H1 (cell line): ENCODE data around the gene PSMB5. TPM values are rescaled to one million over a fixed set of nuclear protein-coding genes. Genes with fewer than 3 reads are reported as not detected.

Experiments used
- CTCF ChIA-PET: fragments of 300-600 bp; sonication (Branson Sonifier 250); formaldehyde crosslinking; loops from one replicate; lab custom pipeline; 2021; ENCODE audit not compliant: partially characterized antibody; lab: Charles Lee
- POLR2A ChIA-PET: fragments of 300-600 bp; sonication (Branson Sonifier 250); formaldehyde crosslinking; loops from one replicate; lab custom pipeline; 2021; ENCODE audit warnings: inconsistent platforms; ENCODE audit not compliant: partially characterized antibody; lab: Charles Lee
- DNase-seq, 2 experiments: peaks; one replicate each; pipeline versions ENCODE4 v3.0.0 to v3.0.0-alpha.2; 2010 to 2022; ENCODE audit warnings: low spot score in 2 of 2, low read depth in 1 of 2, mixed read lengths in 1 of 2
- FAIRE-seq: peaks from 2 replicates; lab custom pipeline; 2011; peaks lifted over from hg19 to GRCh38; lab: Jason Lieb, UNC
- H2AFZ ChIP-seq: 2 replicates; pipeline ENCODE4 v1.8.1; 2012; ENCODE audit warnings: low read length, inconsistent platforms
- H2AK5ac ChIP-seq: 2 replicates; pipeline ENCODE4 v1.6.1; 2013; ENCODE audit warnings: low read depth, low read length
- H2BK120ac ChIP-seq: replicated peaks from 2 replicates; pipeline ENCODE3; 2013; ENCODE audit warnings: low read depth, low read length, inconsistent platforms
- H2BK12ac ChIP-seq: 2 replicates; pipeline ENCODE4 v1.6.1; 2013; ENCODE audit warnings: low read depth, low read length
- H2BK15ac ChIP-seq: 2 replicates; pipeline ENCODE4 v1.6.1; 2013; ENCODE audit warnings: low read length
- H2BK20ac ChIP-seq: 2 replicates; pipeline ENCODE4 v1.6.1; 2013; ENCODE audit warnings: low read length
- H2BK5ac ChIP-seq: 2 replicates; pipeline ENCODE4 v1.6.1; 2013; ENCODE audit warnings: low read depth, low read length
- H3K14ac ChIP-seq: 2 replicates; pipeline ENCODE4 v1.6.1; 2013; ENCODE audit warnings: inconsistent platforms; ENCODE audit not compliant: insufficient read length
- H3K18ac ChIP-seq: 2 replicates; pipeline ENCODE4 v1.6.1; 2013; ENCODE audit warnings: low read length; ENCODE audit errors: extremely low read depth
- H3K23ac ChIP-seq: 2 replicates; pipeline ENCODE4 v1.6.1; 2013; ENCODE audit warnings: inconsistent platforms; ENCODE audit not compliant: insufficient read length
- H3K23me2 ChIP-seq: 2 replicates; pipeline ENCODE4 v1.6.1; 2013; ENCODE audit warnings: low read depth, low read length
- H3K27ac ChIP-seq: 2 replicates; pipeline ENCODE4 v1.6.1; 2011; ENCODE audit warnings: low read depth, low read length, inconsistent platforms
- H3K27me3 ChIP-seq, 4 experiments: replicated peaks in 1 of 4; 1 replicate in 1 of 4; 2 replicates in 3 of 4; pipeline versions ENCODE4 v1.6.1 to v1.8.1; 2011 to 2013; ENCODE audit warnings: low read length in 3 of 4, mild to moderate bottlenecking in 3 of 4, inconsistent platforms in 2 of 4, mixed read lengths in 2 of 4, moderate library complexity in 1 of 4; ENCODE audit not compliant: control insufficient read depth in 3 of 4, insufficient read depth in 3 of 4; ENCODE audit errors: extremely low read depth in 1 of 4
- H3K36me3 ChIP-seq, 4 experiments: 2 replicates each; pipeline versions ENCODE4 v1.6.1 to v1.8.1; 2011 to 2013; ENCODE audit warnings: mild to moderate bottlenecking in 4 of 4, low read length in 3 of 4, moderate library complexity in 2 of 4, control low read depth in 1 of 4, inconsistent platforms in 1 of 4; ENCODE audit not compliant: insufficient read depth in 4 of 4, control insufficient read depth in 2 of 4
- H3K4ac ChIP-seq: replicated peaks from 2 replicates; pipeline ENCODE3; 2013; ENCODE audit warnings: low read length, low read depth, mixed read lengths, inconsistent platforms; ENCODE audit not compliant: insufficient read length
- H3K4me1 ChIP-seq, 4 experiments: replicated peaks in 1 of 4; 1 replicate in 1 of 4; 2 replicates in 3 of 4; pipeline versions ENCODE4 v1.6.1 to v1.8.1; 2011 to 2013; ENCODE audit warnings: low read length in 3 of 4, inconsistent platforms in 2 of 4, mixed read lengths in 1 of 4; ENCODE audit not compliant: insufficient read depth in 4 of 4, control insufficient read depth in 3 of 4
- H3K4me2 ChIP-seq, 2 experiments: 2 replicates each; pipeline versions ENCODE4 v1.6.1 to v1.8.1; 2011 to 2013; ENCODE audit warnings: low read depth in 2 of 2, low read length in 2 of 2, control low read depth in 1 of 2, inconsistent platforms in 1 of 2, mild to moderate bottlenecking in 1 of 2; ENCODE audit not compliant: insufficient read depth in 1 of 2
- H3K4me3 ChIP-seq, 4 experiments: fragments of 200-600, 300-600 bp in 1 of 4; sonication (generic), shearing (Covaris generic), sonication (Bioruptor Twin) in 1 of 4; 2 replicates each; pipeline versions ENCODE4 v1.5.1 to v1.8.1; 2011 to 2016; ENCODE audit warnings: low read length in 4 of 4, low read depth in 3 of 4, control low read depth in 2 of 4, inconsistent platforms in 2 of 4, mild to moderate bottlenecking in 2 of 4, mixed read lengths in 1 of 4, moderate library complexity in 1 of 4; ENCODE audit not compliant: insufficient read depth in 2 of 4; ENCODE audit errors: extremely low read depth in 1 of 4
- H3K56ac ChIP-seq: replicated peaks from 2 replicates; pipeline ENCODE3; 2013; ENCODE audit warnings: low read depth, mild to moderate bottlenecking, mixed read lengths, low read length, inconsistent platforms; ENCODE audit not compliant: insufficient read length
- H3K79me1 ChIP-seq: 2 replicates; pipeline ENCODE4 v1.6.1; 2013; ENCODE audit warnings: low read depth, low read length, control low read depth
- H3K79me2 ChIP-seq, 2 experiments: 2 replicates each; pipeline versions ENCODE4 v1.6.1 to v1.8.1; 2012 to 2013; ENCODE audit warnings: low read length in 2 of 2, mild to moderate bottlenecking in 2 of 2, inconsistent platforms in 1 of 2; ENCODE audit not compliant: insufficient read depth in 2 of 2, control insufficient read depth in 1 of 2
- H3K9ac ChIP-seq, 4 experiments: replicated peaks in 1 of 4; 1 replicate in 1 of 4; 2 replicates in 3 of 4; pipeline versions ENCODE4 v1.6.1 to v1.8.1; 2011 to 2013; ENCODE audit warnings: low read depth in 3 of 4, low read length in 3 of 4, control low read depth in 2 of 4, mild to moderate bottlenecking in 2 of 4, moderate library complexity in 2 of 4, inconsistent platforms in 1 of 4; ENCODE audit errors: extremely low read depth in 1 of 4
- H3K9me3 ChIP-seq, 2 experiments: 2 replicates each; pipeline versions ENCODE4 v1.6.1 to v1.8.1; 2012 to 2013; ENCODE audit warnings: mild to moderate bottlenecking in 2 of 2, moderate library complexity in 2 of 2, control low read depth in 1 of 2, inconsistent platforms in 1 of 2, low read depth in 1 of 2, low read length in 1 of 2, mixed read lengths in 1 of 2; ENCODE audit not compliant: insufficient read depth in 2 of 2
- H4K20me1 ChIP-seq, 2 experiments: replicated peaks in 1 of 2; 2 replicates each; pipeline versions ENCODE3 to v1.8.1; 2011 to 2013; ENCODE audit warnings: inconsistent platforms in 2 of 2, low read length in 2 of 2, mild to moderate bottlenecking in 1 of 2; ENCODE audit not compliant: insufficient read depth in 2 of 2, control insufficient read depth in 1 of 2
- H4K5ac ChIP-seq: 2 replicates; pipeline ENCODE4 v1.6.1; 2013; ENCODE audit warnings: low read length, low read depth, mixed read lengths, inconsistent platforms; ENCODE audit not compliant: insufficient read length
- H4K8ac ChIP-seq: 2 replicates; pipeline ENCODE4 v1.8.0; 2013; ENCODE audit warnings: mild to moderate bottlenecking, moderate library complexity, low read length, inconsistent platforms; ENCODE audit not compliant: insufficient read depth; ENCODE audit errors: extremely low read depth
- H4K91ac ChIP-seq: replicated peaks from 2 replicates; pipeline ENCODE3; 2013; ENCODE audit warnings: low read length, mixed read lengths, inconsistent platforms; ENCODE audit not compliant: insufficient read length
- EZH2 ChIP-seq: fragments of 200-600 bp; sonication (generic); IDR thresholded peaks from 2 replicates; pipeline ENCODE4 v1.7.1; 2012; ENCODE audit warnings: low read depth, mild to moderate bottlenecking, moderate library complexity, low read length, inconsistent platforms; ENCODE audit not compliant: severe bottlenecking
- GTF2F1 ChIP-seq: IDR thresholded peaks from 2 replicates; pipeline ENCODE4 v1.6.1; 2012; ENCODE audit warnings: low read depth, low read length, improper control_type of control experiment, borderline replicate concordance
- SIN3A ChIP-seq, 2 experiments: IDR thresholded peaks in 1 of 2; conservative IDR thresholded peaks in 1 of 2; 2 replicates each; pipeline ENCODE4 v1.6.1; 2011 to 2012; ENCODE audit warnings: low read length in 2 of 2, improper control_type of control experiment in 1 of 2, low read depth in 1 of 2, mild to moderate bottlenecking in 1 of 2
- WGBS, 2 experiments: shearing (Covaris generic) in 1 of 2; methylation state at CpG; one replicate each; pipeline versions ENCODE4 v1.1.6 to v1.1.7; 2013 to 2015; ENCODE audit warnings: low lambda C conversion rate in 2 of 2, mixed read lengths in 2 of 2, inconsistent platforms in 1 of 2, low coverage in 1 of 2, missing lambda C conversion rate in 1 of 2; ENCODE audit not compliant: insufficient replicate concordance in 2 of 2, insufficient coverage in 1 of 2, insufficient read length in 1 of 2; ENCODE audit errors: extremely low coverage in 1 of 2, missing lambda C conversion rate in 1 of 2; 5-methylcytosine and 5-hydroxymethylcytosine counted together
- polyA plus RNA-seq, 7 experiments: library from polyadenylated mRNA; depleted of rRNA in 3 of 7; stranded (reverse) in 5 of 7; unstranded in 2 of 7; fragments of >200 nt in 5 of 7; fragments of 200-250 nt in 2 of 7; gene quantifications; 1 replicate in 5 of 7; 2 replicates in 1 of 7; 4 replicates in 1 of 7; pipeline versions ENCODE4 v1.2.1 to v1.2.3, GENCODE V29; 2011 to 2013; ENCODE audit warnings: missing spikeins in 2 of 7, mixed read lengths in 2 of 7
- total RNA-seq: library from RNA; stranded (reverse); fragmentation: NEBNext Ultra II Directional; extraction: Animal tissue kit (Norgen Biotek cat#: 25700); gene quantifications from 2 replicates; pipeline ENCODE4 v1.2.1, GENCODE V29; 2021

The PSMB5 gene
- total and polyA plus RNA-seq, 2 of the 8 experiments (the other 6 are each of a cell fraction or from before 2014, with no cell fraction given), result 254 to 510 TPM

- Histone ChIP-seq H4K20me1 (peaks cover 6 to 8% of the 10 kb centered on the region in 2 experiments), H2AK5ac (no peak overlapping the region), H2BK12ac (no peak overlapping the region), H3K36me3 (peaks cover 29 to 49% (median 41%) of the 10 kb centered on the region in 4 experiments), H3K79me1 (no peaks in the 10 kb centered on the region; the same call in 1 of the 2 replicates), H3K23me2 (peaks cover 12% of the 10 kb centered on the region), H4K91ac (no peak overlapping the region), H4K5ac (no peak overlapping the region), H2BK5ac (no peak overlapping the region), H3K27ac (no peak overlapping the region), H3K4me3 (no peak overlapping the region), H2BK15ac (no peak overlapping the region), H3K23ac (no peak overlapping the region), H3K4me1 (peaks cover 0 to 15% (median 4%) of the 10 kb centered on the region in 4 experiments; a peak in 4 of 7 replicates), H3K56ac (no peak overlapping the region), H3K4ac (no peak overlapping the region), H2BK120ac (no peak overlapping the region), H3K18ac (no peak overlapping the region), H3K4me2 (no peak overlapping the region), H2BK20ac (no peak overlapping the region), H3K79me2 (no peaks in the 10 kb centered on the region; a peak in 1 of 4 replicates), H3K9ac (no peak overlapping the region), H3K9me3 (no peaks in the 10 kb centered on the region), H4K8ac (no peak overlapping the region), H3K27me3 (no peaks in the 10 kb centered on the region; a peak in 1 of 7 replicates), H2AFZ (no peak overlapping the region), H3K14ac (no peak overlapping the region)
- FAIRE-seq, result no peak
- no peak for DNase-seq
- ChIA-PET POLR2A (interaction anchor here (0.6 to 6.2 kb wide), 32 partner anchors 8 to 367 kb away, joined by 3 to 65 read pairs (median 6); partner anchors contain the start of genes ACIN1, AJUBA, C14orf119 and HAUS4), CTCF (interaction anchor here (0.6 to 29.2 kb wide), 40 partner anchors 9 to 295 kb away, joined by 3 to 785 read pairs (median 4); partner anchors contain the start of genes AJUBA, CEBPE, PSMB11 and RBM23)
- 94% methylated on average over 32 of the region's 32 CpGs; no CpG with 5 or more reads in 1 of the 2 experiments for WGBS, 2 experiments
- TF ChIP-seq EZH2 (no peak), SIN3A (conservative IDR thresholded peaks at IDR 0.05 in 1 of 2, IDR thresholded peaks at IDR 0.05 in 1 of 2; ENCODE audit: low read depth in 1 of 2, low read length in 2 of 2) (no peak), GTF2F1 (no peak)
These were observed 24.2 kb upstream of the PSMB5 start for GRCh38 chr14:23058654-23059504.
